Activated CD4-positive, alpha-beta memory T cell treated with anti-CD3 and anti-CD28 coated beads for 36 hours (primary cell): ENCODE data around the gene BUB1B. TPM values are rescaled to one million over a fixed set of nuclear protein-coding genes. Genes with fewer than 3 reads are reported as not detected.
"Not testable (repeated sequence)": the region's sequence is repeated elsewhere in the genome, so short reads cannot be mapped to it uniquely, and the experiment has no call there.

Experiments used
- CTCF ChIA-PET: fragments of 350-600 bp; sonication (Branson Sonifier 250); formaldehyde crosslinking; loops from one replicate; lab custom pipeline; 2021; ENCODE audit warnings: antibody characterized with exemption, inconsistent platforms; lab: Charles Lee
- POLR2A ChIA-PET: fragments of 350-600 bp; sonication (Branson Sonifier 250); formaldehyde crosslinking; loops from one replicate; lab custom pipeline; 2021; ENCODE audit warnings: antibody characterized with exemption; lab: Charles Lee
- DNase-seq: peaks from one replicate; pipeline ENCODE4 v3.0.0-alpha.2; 2020
- H3K27ac Mint-ChIP-seq: one replicate; pipeline ENCODE4 v1.8.0; 2021; ENCODE audit warnings: mixed read lengths
- H3K27me3 Mint-ChIP-seq: one replicate; pipeline ENCODE4 v1.8.0; 2021; ENCODE audit warnings: mixed read lengths
- H3K36me3 Mint-ChIP-seq: one replicate; pipeline ENCODE4 v1.8.0; 2021; ENCODE audit warnings: mixed read lengths
- H3K4me1 Mint-ChIP-seq: one replicate; pipeline ENCODE4 v1.8.0; 2021; ENCODE audit warnings: low read depth, mixed read lengths
- H3K4me3 Mint-ChIP-seq: one replicate; pipeline ENCODE4 v1.8.0; 2021; ENCODE audit warnings: mild to moderate bottlenecking, mixed read lengths
- H3K9me3 Mint-ChIP-seq: one replicate; pipeline ENCODE4 v1.8.0; 2021; ENCODE audit warnings: mixed read lengths
- intact Hi-C: fragments of 100-400 bp; cut with micrococcal nuclease; formaldehyde crosslinking; loops from one replicate; pipeline ENCODE4 v1.15.1; 2023
- total RNA-seq, 2 experiments: library from RNA; stranded (reverse); gene quantifications; one replicate each; pipeline ENCODE4 v1.2.3, GENCODE V29; 2021

Gene BUB1B, protein sequence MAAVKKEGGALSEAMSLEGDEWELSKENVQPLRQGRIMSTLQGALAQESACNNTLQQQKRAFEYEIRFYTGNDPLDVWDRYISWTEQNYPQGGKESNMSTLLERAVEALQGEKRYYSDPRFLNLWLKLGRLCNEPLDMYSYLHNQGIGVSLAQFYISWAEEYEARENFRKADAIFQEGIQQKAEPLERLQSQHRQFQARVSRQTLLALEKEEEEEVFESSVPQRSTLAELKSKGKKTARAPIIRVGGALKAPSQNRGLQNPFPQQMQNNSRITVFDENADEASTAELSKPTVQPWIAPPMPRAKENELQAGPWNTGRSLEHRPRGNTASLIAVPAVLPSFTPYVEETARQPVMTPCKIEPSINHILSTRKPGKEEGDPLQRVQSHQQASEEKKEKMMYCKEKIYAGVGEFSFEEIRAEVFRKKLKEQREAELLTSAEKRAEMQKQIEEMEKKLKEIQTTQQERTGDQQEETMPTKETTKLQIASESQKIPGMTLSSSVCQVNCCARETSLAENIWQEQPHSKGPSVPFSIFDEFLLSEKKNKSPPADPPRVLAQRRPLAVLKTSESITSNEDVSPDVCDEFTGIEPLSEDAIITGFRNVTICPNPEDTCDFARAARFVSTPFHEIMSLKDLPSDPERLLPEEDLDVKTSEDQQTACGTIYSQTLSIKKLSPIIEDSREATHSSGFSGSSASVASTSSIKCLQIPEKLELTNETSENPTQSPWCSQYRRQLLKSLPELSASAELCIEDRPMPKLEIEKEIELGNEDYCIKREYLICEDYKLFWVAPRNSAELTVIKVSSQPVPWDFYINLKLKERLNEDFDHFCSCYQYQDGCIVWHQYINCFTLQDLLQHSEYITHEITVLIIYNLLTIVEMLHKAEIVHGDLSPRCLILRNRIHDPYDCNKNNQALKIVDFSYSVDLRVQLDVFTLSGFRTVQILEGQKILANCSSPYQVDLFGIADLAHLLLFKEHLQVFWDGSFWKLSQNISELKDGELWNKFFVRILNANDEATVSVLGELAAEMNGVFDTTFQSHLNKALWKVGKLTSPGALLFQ
- 10 to 100 TPM; 88.8 to 96.1 TPM for total RNA-seq

DNA sequence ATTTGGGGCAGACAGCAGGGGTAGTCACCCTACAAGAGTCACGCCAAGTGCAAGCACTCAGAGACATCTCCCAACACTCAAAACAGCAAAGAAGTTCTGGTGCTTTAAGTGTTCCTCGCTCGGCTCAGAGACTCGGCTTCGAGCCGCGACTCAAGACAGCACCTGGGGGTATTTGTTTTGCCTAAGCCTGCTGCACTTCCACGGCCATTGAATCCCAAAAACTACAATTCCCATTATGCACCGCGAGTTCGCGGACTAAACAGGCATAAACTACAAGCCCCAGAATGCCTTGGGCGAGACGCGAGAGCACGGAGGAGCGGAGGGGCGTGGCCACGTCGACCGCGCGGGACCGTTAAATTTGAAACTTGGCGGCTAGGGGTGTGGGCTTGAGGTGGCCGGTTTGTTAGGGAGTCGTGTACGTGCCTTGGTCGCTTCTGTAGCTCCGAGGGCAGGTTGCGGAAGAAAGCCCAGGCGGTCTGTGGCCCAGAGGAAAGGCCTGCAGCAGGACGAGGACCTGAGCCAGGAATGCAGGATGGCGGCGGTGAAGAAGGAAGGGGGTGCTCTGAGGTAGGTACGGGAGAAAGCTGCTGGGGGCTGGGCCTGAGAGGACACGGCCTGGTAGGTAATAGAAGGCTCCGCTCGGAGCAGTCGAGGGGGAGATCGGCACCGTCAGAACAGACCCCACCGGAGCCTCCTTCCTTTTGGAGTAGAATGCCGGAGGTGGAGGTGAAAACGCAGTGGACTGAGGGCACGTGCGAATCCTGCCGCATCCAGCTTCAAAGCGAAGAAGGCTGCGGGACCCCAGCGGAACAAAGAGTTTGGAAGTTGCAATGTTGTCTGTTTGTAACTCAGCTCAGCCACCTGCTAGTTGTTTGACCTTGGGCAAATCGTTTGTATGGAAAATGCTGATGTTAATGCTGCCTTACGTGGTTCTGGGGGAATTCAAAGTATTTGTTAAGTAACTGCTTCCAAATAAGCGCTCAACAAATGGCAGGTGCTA is at the start of gene BUB1B:
BUB1B (plus strand) TSS at position 381 of the 1,000 bp plus-strand sequence; CDS start at position 533, 152 bp downstream.
- intact Hi-C loops = loop anchor here (1.0 to 5.0 kb wide), 5 partner anchors 34 to 379 kb away; partner anchors contain the start of genes FSIP1 and GPR176
- ChIA-PET CTCF (interaction anchor here (0.9 to 4.7 kb wide), 7 partner anchors 10 to 149 kb away, joined by 3 to 25 read pairs (median 4); partner anchors contain the start of gene SRP14), POLR2A (interaction anchor here (1.0 to 1.8 kb wide), 8 partner anchors 19 to 534 kb away, joined by 3 to 8 read pairs (median 3); partner anchors contain the start of genes BMF, PLCB2, RAD51 and SRP14)
- no peaks in the 10 kb centered on the region for H3K27me3 Mint-ChIP-seq
- peaks cover 6% of the 10 kb centered on the region for H3K4me1 Mint-ChIP-seq
- H3K36me3 Mint-ChIP-seq = peaks cover 20% of the 10 kb centered on the region
- H3K27ac Mint-ChIP-seq = no peak within 1 kb of the TSS
- no peaks in the 10 kb centered on the region for H3K9me3 Mint-ChIP-seq
- H3K4me3 Mint-ChIP-seq = no peak within 1 kb of the TSS
- DNase-seq = peak; percentile 96

DNA sequence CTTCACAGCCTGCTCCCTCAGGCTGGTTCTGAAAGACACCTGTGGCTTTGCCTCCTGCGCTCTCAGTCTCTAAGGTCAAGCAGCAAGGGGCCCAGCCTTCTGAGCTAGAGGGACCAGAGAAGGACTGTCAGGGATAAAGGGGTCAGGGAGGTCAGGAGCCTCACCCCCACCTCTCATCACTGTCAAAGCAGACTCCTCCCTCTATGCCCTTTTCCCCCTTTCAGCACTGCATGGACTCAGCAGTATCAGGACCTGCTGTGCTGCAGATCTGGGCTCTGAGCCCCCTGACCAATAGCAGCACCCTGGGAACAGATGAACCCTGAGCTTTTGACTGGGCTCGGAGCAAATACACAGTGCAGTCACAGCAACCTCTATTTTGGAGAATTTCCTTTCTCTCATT is 49.0 kb upstream of the BUB1B start:
- CTCF ChIA-PET = interaction anchor here (1.5 to 8.1 kb wide), 2 partner anchors 7 to 167 kb away, joined by 3 to 62 read pairs; no protein-coding TSS in a partner anchor
- H3K4me1 Mint-ChIP-seq = peaks cover 33% of the 10 kb centered on the region
- H3K4me3 Mint-ChIP-seq = no peak overlapping the region
- H3K36me3 Mint-ChIP-seq = no peaks in the 10 kb centered on the region
- intact Hi-C loops = no loop called here
- peaks cover 6% of the 10 kb centered on the region for H3K27me3 Mint-ChIP-seq
- POLR2A ChIA-PET = interaction anchor here (1.2 kb wide), 1 partner anchor 63 kb away, joined by 3 read pairs; no protein-coding TSS in a partner anchor
- H3K9me3 Mint-ChIP-seq = no peaks in the 10 kb centered on the region
- H3K27ac Mint-ChIP-seq = no peak overlapping the region
- no peak for DNase-seq

DNA sequence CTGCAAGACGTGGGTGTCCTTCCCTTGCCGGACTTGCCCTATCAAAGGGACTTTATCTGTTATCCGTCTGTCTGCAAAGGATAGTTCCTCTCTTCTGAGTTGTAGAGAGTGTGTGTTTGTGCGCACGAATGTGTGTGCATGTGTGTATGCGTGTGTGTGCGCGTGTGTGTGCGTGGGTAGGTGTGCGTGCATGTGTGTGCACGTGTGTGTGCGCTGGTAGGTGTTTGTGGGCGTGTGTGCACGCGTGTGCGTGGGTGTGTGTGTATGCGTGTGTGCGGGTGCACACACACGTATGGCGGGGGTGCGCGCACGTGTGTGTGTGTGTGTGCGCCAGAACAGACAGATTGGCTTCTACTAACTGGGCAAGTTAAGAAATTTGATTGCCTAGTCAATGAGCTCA is 48.1 kb upstream of the BUB1B start:
- POLR2A ChIA-PET = no interaction called here
- CTCF ChIA-PET = interaction anchor here (1.1 to 8.1 kb wide), 4 partner anchors 8 to 162 kb away, joined by 3 to 62 read pairs (median 6); no protein-coding TSS in a partner anchor
- Mint-ChIP-seq H3K4me3 (no peak overlapping the region), H3K4me1 (peaks cover 26% of the 10 kb centered on the region), H3K27ac (no peak overlapping the region), H3K9me3 (no peaks in the 10 kb centered on the region), H3K36me3 (no peaks in the 10 kb centered on the region), H3K27me3 (peaks cover 6% of the 10 kb centered on the region)
- no peak for DNase-seq
- intact Hi-C loops = no loop called here

DNA sequence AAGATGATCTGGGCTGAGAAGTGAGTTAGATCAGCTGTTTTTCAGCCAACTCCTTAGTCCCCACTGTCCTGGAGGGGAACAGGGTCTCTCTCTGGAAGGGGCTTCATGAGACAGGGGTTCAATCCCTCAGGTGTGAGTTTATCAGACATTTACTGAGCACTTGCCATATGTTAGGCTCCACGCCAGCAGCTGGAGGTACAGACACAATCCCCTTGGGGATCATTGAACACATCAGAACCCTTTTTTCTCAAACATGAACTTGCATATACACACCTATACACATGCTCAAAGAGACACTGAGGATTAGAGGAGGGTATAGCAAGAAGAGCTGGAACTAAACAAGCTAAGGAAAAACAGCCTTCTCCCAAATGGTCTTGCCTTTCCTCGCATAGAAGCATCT is 46.7 kb upstream of the BUB1B start:
- Mint-ChIP-seq H3K27ac (no peak overlapping the region), H3K9me3 (no peaks in the 10 kb centered on the region), H3K4me1 (peaks cover 16% of the 10 kb centered on the region), H3K36me3 (no peaks in the 10 kb centered on the region), H3K27me3 (peaks cover 6% of the 10 kb centered on the region), H3K4me3 (no peak overlapping the region)
- CTCF ChIA-PET = interaction anchor here (0.8 to 8.1 kb wide), 4 partner anchors 9 to 160 kb away, joined by 3 to 62 read pairs (median 6); no protein-coding TSS in a partner anchor
- intact Hi-C loops = no loop called here
- POLR2A ChIA-PET = no interaction called here
- DNase-seq = no peak

- H3K9me3 Mint-ChIP-seq, H3K4me3 Mint-ChIP-seq, DNase-seq, H3K36me3 Mint-ChIP-seq, H3K27ac Mint-ChIP-seq, intact Hi-C loops, H3K27me3 Mint-ChIP-seq: not testable (repeated sequence)
- H3K4me1 Mint-ChIP-seq = peaks cover 12% of the 10 kb centered on the region
- CTCF ChIA-PET = interaction anchor here (1.0 to 8.1 kb wide), 3 partner anchors 10 to 164 kb away, joined by 3 to 62 read pairs (median 4); no protein-coding TSS in a partner anchor
- POLR2A ChIA-PET = interaction anchor here (0.8 to 1.5 kb wide), 2 partner anchors 9 to 46 kb away, joined by 3 to 5 read pairs; partner anchors contain the start of gene BUB1B
These were observed 45.8 kb upstream of the BUB1B start for GRCh38 chr15:40115106-40115505.

DNA sequence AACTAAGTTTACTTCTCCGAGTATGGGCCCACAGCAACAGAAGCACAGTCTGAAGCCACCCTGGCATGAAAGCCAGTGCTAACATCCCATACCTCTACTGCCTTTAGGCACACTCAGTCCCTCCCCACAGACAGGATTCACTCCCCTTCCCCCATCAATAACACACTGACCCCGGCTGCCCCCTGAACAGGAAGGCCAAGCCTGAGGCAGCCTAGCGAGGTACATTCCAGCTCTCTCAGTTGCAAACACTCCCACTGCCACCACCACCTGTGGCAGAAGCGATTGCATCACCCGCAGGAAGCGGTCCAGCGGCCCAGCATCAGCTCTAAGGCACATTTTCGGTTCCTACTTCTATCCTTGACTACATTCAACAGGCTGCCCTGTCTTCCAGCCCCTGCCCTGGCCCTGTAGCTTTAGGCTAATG is 45.2 kb upstream of the BUB1B start:
- Mint-ChIP-seq H3K9me3 (no peaks in the 10 kb centered on the region), H3K36me3 (no peaks in the 10 kb centered on the region), H3K27ac (peak overlapping the region; percentile 77), H3K27me3 (peaks cover 6% of the 10 kb centered on the region), H3K4me1 (peaks cover 12% of the 10 kb centered on the region), H3K4me3 (no peak overlapping the region)
- CTCF ChIA-PET = interaction anchor here (0.6 to 8.1 kb wide), 3 partner anchors 11 to 458 kb away, joined by 3 to 62 read pairs (median 3); no protein-coding TSS in a partner anchor
- POLR2A ChIA-PET = interaction anchor here (1.5 kb wide), 1 partner anchor 9 kb away, joined by 5 read pairs; no protein-coding TSS in a partner anchor
- peak; percentile 79 for DNase-seq
- intact Hi-C loops = no loop called here

- Mint-ChIP-seq H3K4me1 (peaks cover 12% of the 10 kb centered on the region), H3K9me3 (no peaks in the 10 kb centered on the region), H3K4me3 (no peak overlapping the region), H3K27me3 (no peaks in the 10 kb centered on the region), H3K27ac (no peak overlapping the region), H3K36me3 (no peaks in the 10 kb centered on the region)
- POLR2A ChIA-PET = no interaction called here
- DNase-seq = no peak
- CTCF ChIA-PET = interaction anchor here (8.1 kb wide), 1 partner anchor 14 kb away, joined by 62 read pairs; no protein-coding TSS in a partner anchor
- intact Hi-C loops = no loop called here
These were observed 42.4 kb upstream of the BUB1B start for GRCh38 chr15:40118473-40118872.

- Mint-ChIP-seq H3K4me3 (no peak overlapping the region), H3K4me1 (no peaks in the 10 kb centered on the region), H3K27me3 (no peaks in the 10 kb centered on the region), H3K9me3 (no peaks in the 10 kb centered on the region), H3K27ac (no peak overlapping the region), H3K36me3 (no peaks in the 10 kb centered on the region)
- intact Hi-C loops = no loop called here
- no peak for DNase-seq
- ChIA-PET CTCF (interaction anchor here (0.6 to 2.1 kb wide), 2 partner anchors 17 to 63 kb away, joined by 3 to 20 read pairs; no protein-coding TSS in a partner anchor), POLR2A (no interaction called here)
These were observed 38.8 kb upstream of the BUB1B start for GRCh38 chr15:40121911-40122638.

DNA sequence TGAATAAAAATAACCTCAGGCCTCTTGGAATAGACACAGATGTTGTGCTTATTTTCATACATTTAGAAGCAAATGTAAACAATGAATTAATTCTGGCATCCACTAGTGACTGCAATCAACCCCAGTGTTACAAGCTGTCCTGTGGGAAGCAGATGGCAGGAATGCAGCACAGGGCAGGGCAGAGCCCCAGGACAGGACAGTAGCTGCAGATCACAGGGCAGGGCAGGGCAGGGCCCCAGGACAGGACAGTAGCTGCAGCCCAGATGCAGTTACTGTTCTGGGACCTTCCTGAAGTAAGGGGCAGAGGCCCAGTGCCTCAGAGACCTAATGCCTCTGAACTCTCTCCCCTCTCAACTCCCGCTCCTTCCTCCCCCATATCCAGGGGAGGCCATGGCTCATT is 37.9 kb upstream of the BUB1B start:
- H3K9me3 Mint-ChIP-seq, H3K27me3 Mint-ChIP-seq, DNase-seq, intact Hi-C loops, H3K4me3 Mint-ChIP-seq, H3K27ac Mint-ChIP-seq, H3K4me1 Mint-ChIP-seq, H3K36me3 Mint-ChIP-seq: not testable (repeated sequence)
- CTCF ChIA-PET = interaction anchor here (0.6 to 1.8 kb wide), 3 partner anchors 15 to 77 kb away, joined by 3 to 6 read pairs (median 4); no protein-coding TSS in a partner anchor
- POLR2A ChIA-PET = interaction anchor here (0.6 kb wide), 1 partner anchor 93 kb away, joined by 3 read pairs; no protein-coding TSS in a partner anchor
